SK-N-SH (cell line): ENCODE results near the gene CEP43. TPM values are rescaled to one million over a fixed set of nuclear protein-coding genes. Genes with fewer than 3 reads are reported as not detected.
A peak's percentile ranks its signal among the peaks of the same experiment; 100 is the strongest.

Experiments used
- CTCF ChIA-PET: fragments of 300-600, 350-600 bp; formaldehyde crosslinking; extraction: SDS; loops from one replicate; lab custom pipeline; 2021; lab: Yijun Ruan, JAX
- POLR2A ChIA-PET: fragments of 350-600 bp; sonication (Branson Sonifier 250); formaldehyde crosslinking; extraction: SDS; loops from one replicate; lab custom pipeline; 2020; ENCODE audit warnings: antibody characterized with exemption, inconsistent platforms; lab: Yijun Ruan, JAX
- DNase-seq: peaks from one replicate; pipeline ENCODE4 v3.0.0; 2012
- H2AFZ ChIP-seq: fragments of 200-600 bp; sonication (generic); 2 replicates; pipeline ENCODE4 v1.8.1; 2016; ENCODE audit warnings: antibody characterized with exemption, mild to moderate bottlenecking, low read depth
- H3F3A ChIP-seq: fragments of 200-600 bp; sonication (generic); replicated peaks from 2 replicates; pipeline ENCODE3; 2016; ENCODE audit warnings: antibody characterized with exemption, mild to moderate bottlenecking; ENCODE audit not compliant: insufficient read depth
- H3K27ac ChIP-seq, 2 experiments: fragments of 200-500 bp in 1 of 2; fragments of 200-600 bp in 1 of 2; sonication (Bioruptor generic) in 1 of 2; sonication (generic), shearing (Covaris generic) in 1 of 2; 2 replicates each; pipeline versions ENCODE4 v1.5.1 to v1.6.1; 2014 to 2016; ENCODE audit warnings: low read depth in 2 of 2, inconsistent platforms in 1 of 2, low read length in 1 of 2, mild to moderate bottlenecking in 1 of 2, mixed read lengths in 1 of 2
- H3K27me3 ChIP-seq: fragments of 200-600 bp; sonication (generic), shearing (Covaris generic); 2 replicates; pipeline ENCODE4 v1.6.1; 2016; ENCODE audit warnings: mixed run types; ENCODE audit not compliant: insufficient read depth
- H3K36me3 ChIP-seq, 2 experiments: fragments of 200-500 bp in 1 of 2; fragments of 200-600 bp in 1 of 2; sonication (Bioruptor generic) in 1 of 2; sonication (generic) in 1 of 2; replicated peaks in 1 of 2; 2 replicates each; pipeline versions ENCODE3 to v1.5.1; 2014 to 2016; ENCODE audit warnings: low read length in 1 of 2, mild to moderate bottlenecking in 1 of 2; ENCODE audit not compliant: insufficient read depth in 2 of 2, control insufficient read depth in 1 of 2
- H3K4me1 ChIP-seq, 2 experiments: fragments of 200-500 bp in 1 of 2; fragments of 200-600 bp in 1 of 2; sonication (Bioruptor generic) in 1 of 2; sonication (generic), shearing (Covaris generic) in 1 of 2; 2 replicates each; pipeline versions ENCODE4 v1.5.1 to v1.6.1; 2014 to 2016; ENCODE audit warnings: low read depth in 1 of 2, low read length in 1 of 2, mixed run types in 1 of 2; ENCODE audit not compliant: insufficient read depth in 2 of 2, control insufficient read depth in 1 of 2
- H3K4me2 ChIP-seq: fragments of 200-600 bp; sonication (generic), shearing (Covaris generic); 2 replicates; pipeline ENCODE4 v1.6.1; 2017; ENCODE audit warnings: mixed run types
- H3K4me3 ChIP-seq, 2 experiments: fragments of 200-500 bp in 1 of 2; fragments of 200-600 bp in 1 of 2; sonication (Bioruptor generic) in 1 of 2; sonication (generic), shearing (Covaris generic) in 1 of 2; 2 replicates each; pipeline versions ENCODE4 v1.5.1 to v1.8.1; 2014 to 2016; ENCODE audit warnings: low read depth in 2 of 2, inconsistent platforms in 1 of 2, low read length in 1 of 2, mild to moderate bottlenecking in 1 of 2, mixed read lengths in 1 of 2, moderate library complexity in 1 of 2
- H3K79me2 ChIP-seq: fragments of 200-600 bp; sonication (generic); 2 replicates; pipeline ENCODE4 v1.8.1; 2017; ENCODE audit warnings: mild to moderate bottlenecking; ENCODE audit not compliant: insufficient read depth
- H3K9ac ChIP-seq: fragments of 200-600 bp; sonication (generic); 2 replicates; pipeline ENCODE4 v1.6.1; 2017; ENCODE audit warnings: mixed run types
- H3K9me2 ChIP-seq: fragments of 200-600 bp; sonication (generic); 2 replicates; pipeline ENCODE4 v1.6.1; 2017; ENCODE audit warnings: mixed run types
- H3K9me3 ChIP-seq: fragments of 200-600 bp; sonication (generic); 2 replicates; pipeline ENCODE4 v1.6.1; 2017; ENCODE audit warnings: mixed run types, mild to moderate bottlenecking, moderate library complexity
- H4K20me1 ChIP-seq: fragments of 200-600 bp; sonication (generic); 2 replicates; pipeline ENCODE4 v1.6.1; 2017; ENCODE audit warnings: mild to moderate bottlenecking, mixed run types; ENCODE audit not compliant: insufficient read depth
- CHD2 ChIP-seq: fragments of 150-350 bp; IDR thresholded peaks from 2 replicates; pipeline ENCODE4 v1.6.1; 2018; ENCODE audit warnings: low read length; ENCODE audit not compliant: partially characterized antibody
- FOXJ3 ChIP-seq: sonication (generic); formaldehyde crosslinking; IDR thresholded peaks from 2 replicates; pipeline ENCODE4 v1.5.1; 2020; ENCODE audit warnings: mild to moderate bottlenecking, missing genetic modification reagents
- MAX ChIP-seq: IDR thresholded peaks from 2 replicates; pipeline ENCODE4 v1.4.0; 2012; ENCODE audit warnings: low read depth
- MXI1 ChIP-seq: IDR thresholded peaks from 2 replicates; pipeline ENCODE4 v1.6.1; 2012; ENCODE audit warnings: mild to moderate bottlenecking, low read depth, low read length, improper control_type of control experiment
- NFIC ChIP-seq: IDR thresholded peaks from 2 replicates; pipeline ENCODE4 v1.4.0; 2012; ENCODE audit warnings: borderline replicate concordance
- RAD21 ChIP-seq: IDR thresholded peaks from 2 replicates; pipeline ENCODE4 v1.6.1; 2012; ENCODE audit warnings: mild to moderate bottlenecking, low read length
- RXRA ChIP-seq: IDR thresholded peaks from 2 replicates; pipeline ENCODE4 v1.4.0; 2012; ENCODE audit warnings: low read depth, mild to moderate bottlenecking, borderline replicate concordance
- SIN3A ChIP-seq: IDR thresholded peaks from 2 replicates; pipeline ENCODE4 v1.6.1; 2012; ENCODE audit warnings: low read depth, mild to moderate bottlenecking, low read length, moderate library complexity, borderline replicate concordance
- USF2 ChIP-seq: fragments of 150-350 bp; IDR thresholded peaks from 2 replicates; pipeline ENCODE4 v1.6.1; 2017; ENCODE audit warnings: antibody characterized with exemption, low read length, low read depth, borderline replicate concordance
- ZBTB33 ChIP-seq: IDR thresholded peaks from 2 replicates; pipeline ENCODE4 v1.4.0; 2012; ENCODE audit warnings: low read depth, borderline replicate concordance
- WGBS: methylation state at CpG from one replicate; pipeline ENCODE4 v1.1.6; 2017; ENCODE audit warnings: low lambda C conversion rate; 5-methylcytosine and 5-hydroxymethylcytosine counted together
- polyA plus RNA-seq, 3 experiments: library from polyadenylated mRNA; depleted of rRNA; stranded (reverse); fragments of >200 nt; gene quantifications; 2 replicates each; pipeline ENCODE4 v1.2.3, GENCODE V29; 2012

CEP43 gene
- polyA plus RNA-seq, 1 of the 3 experiments (the other 2 are of a cell fraction): 7.5 TPM

DNA sequence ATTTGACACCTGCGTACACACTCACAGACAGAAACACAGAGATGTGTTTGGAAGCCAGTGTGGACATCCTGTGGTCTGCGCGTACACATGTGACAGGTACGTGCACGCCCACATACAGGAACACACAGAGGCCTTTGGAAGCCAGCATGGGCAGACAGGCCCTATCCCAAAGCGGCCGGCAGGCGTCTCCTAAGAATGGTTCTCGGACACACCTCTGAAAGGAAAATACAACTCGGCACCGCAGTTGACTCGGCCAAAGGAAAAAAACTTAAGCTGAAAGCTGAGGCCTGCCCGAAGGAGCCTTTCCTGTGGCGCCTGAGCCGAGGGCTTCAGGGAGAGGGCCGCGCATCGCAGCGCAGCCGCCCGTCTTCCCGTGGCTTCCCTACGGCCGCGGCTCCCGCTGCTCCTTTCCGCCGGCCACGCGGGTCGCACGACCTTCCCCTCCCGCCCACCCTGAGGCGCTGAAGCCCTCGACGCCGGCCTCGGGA lies 1.4 kb upstream of the CEP43 start (continued):
- TF ChIP-seq ZBTB33: no peak
- TF ChIP-seq FOXJ3: no peak
- TF ChIP-seq USF2: no peak
- TF ChIP-seq, all 33 proteins: peak for 6

DNA sequence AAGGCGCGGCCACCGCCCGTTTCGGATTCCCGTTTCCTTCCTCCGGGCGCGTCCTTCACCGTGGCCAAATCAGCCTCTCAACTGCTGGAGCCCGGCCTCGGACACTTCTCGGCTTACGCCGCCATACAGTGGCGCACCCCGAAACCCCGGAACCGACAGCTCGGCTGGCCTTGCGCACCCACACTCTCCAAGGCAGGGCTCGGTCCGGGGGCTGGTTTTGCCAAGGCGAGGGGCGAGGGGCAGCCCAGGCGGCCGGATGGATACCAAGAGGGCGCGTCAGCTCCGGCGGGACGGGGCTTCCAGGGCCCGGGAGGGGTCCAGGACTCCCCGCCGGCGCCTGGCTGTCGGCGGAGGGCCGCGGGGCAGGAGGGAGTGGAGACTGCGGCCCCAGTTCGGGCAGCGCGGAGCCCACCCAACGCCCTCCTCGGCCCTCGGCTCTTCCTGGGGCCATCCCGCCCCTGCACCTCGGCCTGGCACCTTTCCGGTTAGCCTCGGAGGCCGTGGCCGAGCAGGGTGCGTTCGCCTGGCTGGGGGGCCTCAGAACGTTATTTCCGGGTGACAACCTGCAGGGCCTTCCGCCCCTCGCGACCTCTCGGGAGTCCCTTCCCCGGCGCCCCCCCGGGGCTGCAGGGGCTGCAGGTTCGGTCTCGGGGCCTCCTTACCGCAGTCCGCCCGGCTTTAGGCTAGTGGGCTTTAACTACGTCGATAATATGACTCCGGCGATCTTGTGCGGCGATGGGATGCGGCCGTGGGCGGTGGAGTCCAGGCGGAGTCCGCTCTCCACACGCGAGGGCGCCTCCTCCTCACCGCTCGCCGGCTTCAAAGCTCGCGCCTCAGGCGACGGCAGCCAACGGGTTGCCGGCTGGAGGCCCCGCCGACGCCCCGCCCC lies 697 bp upstream of the CEP43 start:
- Histone ChIP-seq H3K9ac (peak overlapping the region; percentile 72; the same call in 1 of the 2 replicates), H3K79me2 (peaks cover 84% of the 10 kb centered on the region), H3K27me3 (no peaks in the 10 kb centered on the region), H4K20me1 (peaks cover 5% of the 10 kb centered on the region), H3K4me3 (peak overlapping the region; percentile 96 to 97), H3K4me1 (peaks cover 15 to 24% of the 10 kb centered on the region in 2 experiments; a peak in 3 of 4 replicates), H3K4me2 (peak overlapping the region; percentile 98), H3K27ac (peak overlapping the region; percentile 36 to 64; a peak in 3 of 4 replicates), H3K9me2 (no peaks in the 10 kb centered on the region), H2AFZ (peak overlapping the region; percentile 92), H3K9me3 (no peaks in the 10 kb centered on the region), H3K36me3 (peaks cover 15 to 21% of the 10 kb centered on the region in 2 experiments), H3F3A (peaks cover 3% of the 10 kb centered on the region)
- CTCF ChIA-PET: interaction anchor here (0.6 to 3.4 kb wide), 16 partner anchors 9 to 292 kb away, joined by 3 to 27 read pairs (median 4); partner anchors contain the start of gene RNASET2
- 0% methylated on average over 36 of the region's 96 CpGs for WGBS
- DNase-seq: peak; percentile 57
- TF ChIP-seq RXRA: no peak
- TF ChIP-seq RAD21: peak; percentile 18; the same call in 1 of the 2 replicates
- TF ChIP-seq MXI1: peak; percentile 98
- peak; percentile 10 for TF ChIP-seq CHD2
- peak; percentile 88 for TF ChIP-seq MAX
- no peak for TF ChIP-seq NFIC
- peak; percentile 95 for TF ChIP-seq SIN3A
- POLR2A ChIA-PET: interaction anchor here (0.9 to 1.5 kb wide), 2 partner anchors 32 to 42 kb away, joined by 3 to 5 read pairs; partner anchors contain the start of gene RNASET2
